HCT116 (cell line): ENCODE data around the gene RHBDF2. TPM values are rescaled to one million over a fixed set of nuclear protein-coding genes. Genes with fewer than 3 reads are reported as not detected.

Experiments used
- ATAC-seq: fragments of 200-7000 bp; cut with Tn5 transposase; 2 replicates; pipeline ENCODE4 v1.9.1; 2020; ENCODE audit warnings: mild to moderate bottlenecking, moderate library complexity
- BruUV-seq: library from RNA; stranded (reverse); fragments of 400-500 nt; replicated peaks from 2 replicates; lab custom pipeline; 2021; lab: Mats Ljungman, UMichigan
- CTCF ChIA-PET: fragments of 300-600 bp; sonication (Branson Sonifier 250); formaldehyde crosslinking; loops from one replicate; lab custom pipeline; 2021; ENCODE audit warnings: antibody characterized with exemption; lab: Charles Lee
- POLR2A ChIA-PET: fragments of 300-600, 350-600 bp; sonication (Branson Sonifier 250); formaldehyde crosslinking; loops from one replicate; lab custom pipeline; 2021; ENCODE audit warnings: antibody characterized with exemption; lab: Charles Lee
- RAD21 ChIA-PET, 2 experiments: fragments of 300-600 bp; sonication (Branson Sonifier 250); formaldehyde crosslinking; loops; one replicate each; lab custom pipeline; 2023; ENCODE audit warnings: low total read pairs in 2 of 2; ENCODE audit not compliant: uncharacterized antibody in 2 of 2, unreplicated experiment in 2 of 2, low non-redundant PET in 1 of 2; lab: Charles Lee
- DNase-seq: peaks from one replicate; pipeline ENCODE4 v3.0.0-alpha.2; 2010; ENCODE audit warnings: low read depth, low spot score
- H2AFZ ChIP-seq: fragments of 200-600 bp; shearing (Covaris generic), sonication (generic); 2 replicates; pipeline ENCODE4 v1.6.1; 2017; ENCODE audit warnings: low read depth, mixed run types, mixed read lengths, antibody characterized with exemption, low read length; ENCODE audit not compliant: poor library complexity, severe bottlenecking
- H3K27ac ChIP-seq: 2 replicates; pipeline ENCODE4 v1.5.1; 2012; ENCODE audit warnings: low read depth, low read length
- H3K27me3 ChIP-seq: fragments of 200-600 bp; sonication (generic); 2 replicates; pipeline ENCODE4 v1.6.1; 2016; ENCODE audit warnings: mixed run types, low read length, mixed read lengths; ENCODE audit not compliant: insufficient read depth
- H3K36me3 ChIP-seq, 2 experiments: fragments of 200-500 bp in 1 of 2; fragments of 200-600 bp in 1 of 2; sonication (Bioruptor generic) in 1 of 2; sonication (generic) in 1 of 2; 2 replicates each; pipeline versions ENCODE4 v1.5.1 to v1.6.1; 2014 to 2016; ENCODE audit warnings: low read length in 2 of 2, inconsistent platforms in 1 of 2, mixed read lengths in 1 of 2, mixed run types in 1 of 2; ENCODE audit not compliant: insufficient read depth in 2 of 2, control insufficient read depth in 1 of 2
- H3K4me1 ChIP-seq, 2 experiments: fragments of 200-600 bp in 1 of 2; sonication (generic) in 1 of 2; 2 replicates each; pipeline versions ENCODE4 v1.5.1 to v1.6.1; 2012 to 2017; ENCODE audit warnings: low read length in 2 of 2, inconsistent platforms in 1 of 2, mild to moderate bottlenecking in 1 of 2, mixed read lengths in 1 of 2, mixed run types in 1 of 2, moderate library complexity in 1 of 2; ENCODE audit not compliant: insufficient read depth in 2 of 2, control insufficient read depth in 1 of 2
- H3K4me2 ChIP-seq: fragments of 200-600 bp; sonication (generic); 2 replicates; pipeline ENCODE4 v1.6.1; 2017; ENCODE audit warnings: mixed run types, low read length, mixed read lengths
- H3K4me3 ChIP-seq, 2 experiments: fragments of 200-600 bp in 1 of 2; sonication (generic) in 1 of 2; replicated peaks in 1 of 2; 2 replicates each; pipeline ENCODE4 v1.5.1; 2011 to 2016; ENCODE audit warnings: low read length in 2 of 2, control low read depth in 1 of 2, low read depth in 1 of 2, mild to moderate bottlenecking in 1 of 2, mixed read lengths in 1 of 2, mixed run types in 1 of 2
- H3K79me2 ChIP-seq: fragments of 200-600 bp; sonication (generic); 2 replicates; pipeline ENCODE4 v1.6.1; 2017; ENCODE audit warnings: mild to moderate bottlenecking, mixed run types, low read length, moderate library complexity, mixed read lengths; ENCODE audit not compliant: insufficient read depth
- H3K9ac ChIP-seq: fragments of 200-600 bp; sonication (generic); 2 replicates; pipeline ENCODE4 v1.6.1; 2016; ENCODE audit warnings: low read length, mixed read lengths
- H3K9me2 ChIP-seq: fragments of 200-600 bp; sonication (generic), shearing (Covaris generic); 2 replicates; pipeline ENCODE4 v1.6.1; 2017; ENCODE audit warnings: mixed run types, mild to moderate bottlenecking, moderate library complexity; ENCODE audit not compliant: insufficient read depth
- H3K9me3 ChIP-seq, 2 experiments: fragments of 200-500 bp in 1 of 2; fragments of 200-600 bp in 1 of 2; sonication (Bioruptor generic) in 1 of 2; sonication (generic) in 1 of 2; 2 replicates each; pipeline ENCODE4 v1.6.1; 2014 to 2017; ENCODE audit warnings: low read length in 2 of 2, mixed read lengths in 2 of 2, inconsistent platforms in 1 of 2, low read depth in 1 of 2, mild to moderate bottlenecking in 1 of 2, mixed run types in 1 of 2, moderate library complexity in 1 of 2; ENCODE audit not compliant: control insufficient read depth in 1 of 2, insufficient read depth in 1 of 2
- H4K20me1 ChIP-seq: fragments of 200-600 bp; sonication (generic), shearing (Covaris generic); 2 replicates; pipeline ENCODE4 v1.6.1; 2017; ENCODE audit warnings: mixed run types, mild to moderate bottlenecking, moderate library complexity; ENCODE audit not compliant: insufficient read depth
- ATF3 ChIP-seq: IDR thresholded peaks from 2 replicates; pipeline ENCODE4 v1.6.1; 2012
- CEBPB ChIP-seq: IDR thresholded peaks from 2 replicates; pipeline ENCODE4 v1.6.1; 2012; ENCODE audit warnings: low read depth
- CTCF ChIP-seq, 3 experiments: fragments of 200-600 bp in 1 of 3; sonication (generic) in 1 of 3; IDR thresholded peaks in 2 of 3; conservative IDR thresholded peaks in 1 of 3; 2 replicates each; pipeline ENCODE4 v1.5.1; 2012 to 2017; ENCODE audit warnings: low read depth in 2 of 3, low read length in 2 of 3, antibody characterized with exemption in 1 of 3, borderline replicate concordance in 1 of 3, control low read depth in 1 of 3, mild to moderate bottlenecking in 1 of 3, mixed read lengths in 1 of 3, mixed run types in 1 of 3, moderate library complexity in 1 of 3; ENCODE audit not compliant: insufficient read depth in 1 of 3
- EGR1 ChIP-seq: IDR thresholded peaks from 2 replicates; pipeline ENCODE4 v1.6.1; 2012; ENCODE audit warnings: low read depth
- ELF1 ChIP-seq: IDR thresholded peaks from 2 replicates; pipeline ENCODE4 v1.6.1; 2012; ENCODE audit warnings: low read depth, borderline replicate concordance
- EZH2phosphoT487 ChIP-seq: fragments of 200-600 bp; IDR thresholded peaks from 2 replicates; pipeline ENCODE4 v1.6.1; 2018; ENCODE audit warnings: antibody characterized with exemption, borderline replicate concordance
- MAX ChIP-seq: IDR thresholded peaks from 2 replicates; pipeline ENCODE4 v1.6.1; 2012
- POLR2A ChIP-seq: IDR thresholded peaks from 2 replicates; pipeline ENCODE4 v1.7.0; 2011; ENCODE audit warnings: borderline replicate concordance; ENCODE audit not compliant: insufficient read depth, insufficient read length; ENCODE audit errors: extremely low read depth
- POLR2AphosphoS5 ChIP-seq: IDR thresholded peaks from 2 replicates; pipeline ENCODE4 v1.6.1; 2011; ENCODE audit warnings: mild to moderate bottlenecking, low read depth, low read length, moderate library complexity
- RAD21 ChIP-seq: IDR thresholded peaks from 2 replicates; pipeline ENCODE4 v1.6.1; 2012; ENCODE audit warnings: low read depth, mild to moderate bottlenecking
- REST ChIP-seq: IDR thresholded peaks from 2 replicates; pipeline ENCODE4 v1.6.1; 2012; ENCODE audit warnings: low read depth
- SIN3A ChIP-seq: IDR thresholded peaks from 2 replicates; pipeline ENCODE4 v1.6.1; 2012; ENCODE audit warnings: low read depth
- SP1 ChIP-seq: IDR thresholded peaks from 2 replicates; pipeline ENCODE4 v1.6.1; 2012; ENCODE audit warnings: low read depth
- SRF ChIP-seq: IDR thresholded peaks from 2 replicates; pipeline ENCODE4 v1.6.1; 2012; ENCODE audit warnings: low read depth
- YY1 ChIP-seq: IDR thresholded peaks from 2 replicates; pipeline ENCODE4 v1.6.1; 2011; ENCODE audit warnings: low read length, low read depth, moderate library complexity, mild to moderate bottlenecking; ENCODE audit not compliant: insufficient replicate concordance; ENCODE audit errors: extremely low read depth
- ZBTB33 ChIP-seq: IDR thresholded peaks from 2 replicates; pipeline ENCODE4 v1.6.1; 2011; ENCODE audit warnings: mild to moderate bottlenecking, low read length, moderate library complexity; ENCODE audit not compliant: insufficient replicate concordance; ENCODE audit errors: extremely low read depth
- ZFX ChIP-seq: fragments of 450-650 bp; IDR thresholded peaks from 2 replicates; pipeline ENCODE4 v1.6.1; 2017
- ZNF274 ChIP-seq: fragments of 200-500 bp; sonication (Bioruptor generic); IDR thresholded peaks from 2 replicates; pipeline ENCODE4 v1.6.1; 2014; ENCODE audit warnings: mild to moderate bottlenecking, low read depth, low read length, inconsistent platforms
- intact Hi-C: fragments of 100-400 bp; cut with micrococcal nuclease; formaldehyde crosslinking; loops from 2 replicates; pipeline ENCODE4 v1.10.0; 2022
- total RNA-seq: library from RNA; stranded (reverse); gene quantifications from one replicate; pipeline ENCODE4 v1.2.1, GENCODE V29; 2021; ENCODE audit not compliant: unreplicated experiment

RHBDF2 gene
- total RNA-seq, 1 experiment from 2014 or later, result 61.1 TPM

GRCh38 chr17:76493505-76494167, 7.6 kb downstream of the RHBDF2 start:
- H3K9ac ChIP-seq, result no peak overlapping the region
- no peaks in the 10 kb centered on the region; a peak in 1 of 4 replicates for H3K36me3 ChIP-seq
- H3K4me3 ChIP-seq, result no peak overlapping the region
- no TSS peak for BruUV-seq
- H3K27me3 ChIP-seq, result no peaks in the 10 kb centered on the region
- no peaks in the 10 kb centered on the region for H3K9me2 ChIP-seq
- H4K20me1 ChIP-seq, result no peaks in the 10 kb centered on the region
- intact Hi-C loops, result no loop called here
- ChIA-PET RAD21 (no interaction called here), CTCF (interaction anchor here (1.0 kb wide), 1 partner anchor 123 kb away, joined by 3 read pairs; no protein-coding TSS in a partner anchor), POLR2A (no interaction called here)
- peaks cover 10 to 46% of the 10 kb centered on the region in 2 experiments for H3K4me1 ChIP-seq
- H3K79me2 ChIP-seq, result peaks cover 32% of the 10 kb centered on the region
- no peaks in the 10 kb centered on the region for H3K9me3 ChIP-seq
- H2AFZ ChIP-seq, result no peak overlapping the region
- TF ChIP-seq YY1 (no peak), ATF3 (no peak), CTCF (IDR thresholded peaks at IDR 0.05 in 2 of 3, conservative IDR thresholded peaks at IDR 0.05 in 1 of 3; ENCODE audit: borderline replicate concordance in 1 of 3, insufficient read depth in 1 of 3, low read depth in 2 of 3, low read length in 2 of 3) (no peak), ELF1 (no peak), SRF (no peak), POLR2AphosphoS5 (no peak; the same call in 1 of the 2 replicates), ZNF274 (no peak), EZH2phosphoT487 (no peak), ZBTB33 (no peak), RAD21 (no peak), POLR2A (no peak), EGR1 (no peak), MAX (no peak), SP1 (no peak), REST (no peak), ZFX (no peak), SIN3A (no peak), CEBPB (no peak)
- ATAC-seq, result no peak
- DNase-seq, result no peak
- no peak overlapping the region for H3K27ac ChIP-seq
- H3K4me2 ChIP-seq, result peak overlapping the region; percentile 31; the same call in 1 of the 2 replicates
